Ammon's horn (tissue), 1 donor: Measurements from ENCODE around the gene TMED8.

ENCODE experiments used
- DNase-seq: peaks from one replicate; pipeline ENCODE4 v3.0.0-alpha.2; 2016; ENCODE audit warnings: low spot score

The TMED8 gene

GRCh38 chr14:77296155-77296554, 80.7 kb downstream of the TMED8 start:
- DNase-seq, result no peak

GRCh38 chr14:77290705-77291104, 86.2 kb downstream of the TMED8 start:
- no peak for DNase-seq

- DNase-seq, result no peak
Observed at GRCh38 chr14:77286576-77286975, 90.3 kb downstream of the TMED8 start.
